Cardiac muscle cell (in vitro differentiated cells and primary cell): ENCODE data around the gene IMMP2L. TPM values are rescaled to one million over a fixed set of nuclear protein-coding genes. Genes with fewer than 3 reads are reported as not detected.

Experiments used
- DNase-seq, 2 donors: peaks; one replicate each; pipeline versions ENCODE4 v3.0.0 to v3.0.0-alpha.2; 2010 to 2017; ENCODE audit warnings: low read depth in 1 of 2, low spot score in 1 of 2
- H3K27ac ChIP-seq: fragments of 200-600 bp; sonication (generic); 2 replicates; pipeline ENCODE4 v1.5.1; 2016
- H3K27me3 ChIP-seq: fragments of 200-600 bp; sonication (generic); 2 replicates; pipeline ENCODE4 v1.6.0; 2016; ENCODE audit warnings: control low read depth
- H3K36me3 ChIP-seq: fragments of 200-600 bp; sonication (generic); 2 replicates; pipeline ENCODE4 v1.5.1; 2016; ENCODE audit warnings: control low read depth
- H3K4me1 ChIP-seq: fragments of 200-600 bp; sonication (generic); 2 replicates; pipeline ENCODE4 v1.8.1; 2017; ENCODE audit warnings: low read depth, mild to moderate bottlenecking, mixed run types
- H3K4me3 ChIP-seq: fragments of 200-600 bp; sonication (generic); 2 replicates; pipeline ENCODE4 v1.5.1; 2016; ENCODE audit warnings: mild to moderate bottlenecking
- H3K9me3 ChIP-seq: fragments of 200-600 bp; sonication (generic); 2 replicates; pipeline ENCODE4 v1.5.1; 2017; ENCODE audit warnings: low read depth, mild to moderate bottlenecking, control low read depth
- CTCF ChIP-seq: IDR thresholded peaks from 2 replicates; pipeline ENCODE4 v1.5.1; 2012; ENCODE audit warnings: low read depth, mild to moderate bottlenecking, low read length
- polyA plus RNA-seq: library from polyadenylated mRNA; unstranded; fragments of >200 nt; fragmentation: Nextera tagmentation; extraction: Ambion mirVana; gene quantifications from 2 replicates; pipeline ENCODE4 v1.2.1, GENCODE V29; 2016
- total RNA-seq: library from RNA; depleted of rRNA; stranded (reverse); fragments of >200 nt; gene quantifications from 2 replicates; pipeline ENCODE4 v1.2.3, GENCODE V29; 2016

IMMP2L gene
- total and polyA plus RNA-seq, 2 experiments from 2014 or later: 6.0 to 11.9 TPM

- no peak for DNase-seq
- Histone ChIP-seq H3K27ac (no peak overlapping the region), H3K27me3 (no peaks in the 10 kb centered on the region), H3K4me3 (no peak overlapping the region), H3K9me3 (no peaks in the 10 kb centered on the region), H3K4me1 (no peaks in the 10 kb centered on the region), H3K36me3 (no peaks in the 10 kb centered on the region)
- no peak for TF ChIP-seq CTCF
Measured at GRCh38 chr7:111408724-111409123, 153.6 kb downstream of the IMMP2L start.

- TF ChIP-seq CTCF: no peak
- H3K27me3 ChIP-seq: no peaks in the 10 kb centered on the region
Measured at GRCh38 chr7:111407258-111407657, 155.0 kb downstream of the IMMP2L start.

GRCh38 chr7:111405621-111406020 is 156.7 kb downstream of the IMMP2L start:
- Histone ChIP-seq H3K27ac (no peak overlapping the region), H3K9me3 (no peaks in the 10 kb centered on the region), H3K36me3 (no peaks in the 10 kb centered on the region), H3K4me3 (no peak overlapping the region), H3K4me1 (no peaks in the 10 kb centered on the region), H3K27me3 (no peaks in the 10 kb centered on the region)
- DNase-seq: no peak
- no peak for TF ChIP-seq CTCF

More at GRCh38 chr7:111407258-111407657, 155.0 kb downstream of the IMMP2L start:
- Histone ChIP-seq H3K4me1 (no peaks in the 10 kb centered on the region), H3K9me3 (no peaks in the 10 kb centered on the region), H3K4me3 (no peak overlapping the region), H3K27ac (no peak overlapping the region), H3K36me3 (no peaks in the 10 kb centered on the region)
- DNase-seq: no peak

GRCh38 chr7:111401516-111401915 is 160.8 kb downstream of the IMMP2L start:
- no peak for DNase-seq
- no peaks in the 10 kb centered on the region for H3K4me1 ChIP-seq
- no peaks in the 10 kb centered on the region for H3K9me3 ChIP-seq
- H3K4me3 ChIP-seq: no peak overlapping the region
- no peak overlapping the region for H3K27ac ChIP-seq
- no peaks in the 10 kb centered on the region for H3K27me3 ChIP-seq
- TF ChIP-seq CTCF: no peak
- H3K36me3 ChIP-seq: no peaks in the 10 kb centered on the region

- no peak for DNase-seq
- Histone ChIP-seq H3K27me3 (no peaks in the 10 kb centered on the region), H3K9me3 (no peaks in the 10 kb centered on the region), H3K4me1 (no peaks in the 10 kb centered on the region), H3K27ac (no peak overlapping the region), H3K36me3 (no peaks in the 10 kb centered on the region), H3K4me3 (no peak overlapping the region)
- no peak for TF ChIP-seq CTCF
Measured at GRCh38 chr7:111400088-111400487, 162.2 kb downstream of the IMMP2L start.

GRCh38 chr7:111394891-111395290 is 167.4 kb downstream of the IMMP2L start:
- Histone ChIP-seq H3K9me3 (no peaks in the 10 kb centered on the region), H3K27ac (no peak overlapping the region), H3K4me1 (no peaks in the 10 kb centered on the region), H3K36me3 (no peaks in the 10 kb centered on the region), H3K4me3 (no peak overlapping the region), H3K27me3 (no peaks in the 10 kb centered on the region)
- no peak for DNase-seq
- TF ChIP-seq CTCF: no peak
